WTC11 (cell line): ENCODE data around the gene SLC4A9.
"Not testable (repeated sequence)": the region's sequence is repeated elsewhere in the genome, so short reads cannot be mapped to it uniquely, and the experiment has no call there.

Experiments
- ATF2 ChIP-seq: sonication (generic); formaldehyde crosslinking; IDR thresholded peaks from 2 replicates; pipeline ENCODE4 v1.8.1; 2022; ENCODE audit warnings: low read depth, missing genetic modification reagents, borderline replicate concordance
- ATF6 ChIP-seq: sonication (generic); formaldehyde crosslinking; IDR thresholded peaks from 2 replicates; pipeline ENCODE4 v1.8.1; 2023; ENCODE audit warnings: mild to moderate bottlenecking, missing genetic modification reagents
- CTCF ChIP-seq: fragments of 200-600 bp; IDR thresholded peaks from 2 replicates; pipeline ENCODE4 v1.8.0; 2022; ENCODE audit warnings: antibody characterized with exemption
- FOXP4 ChIP-seq: sonication (generic); formaldehyde crosslinking; IDR thresholded peaks from 2 replicates; pipeline ENCODE4 v1.8.0; 2022; ENCODE audit warnings: mild to moderate bottlenecking, missing genetic modification reagents
- IRF1 ChIP-seq: sonication (generic); formaldehyde crosslinking; IDR thresholded peaks from 2 replicates; pipeline ENCODE4 v1.8.0; 2023; ENCODE audit warnings: missing genetic modification reagents
- MAX ChIP-seq: sonication (generic); formaldehyde crosslinking; IDR thresholded peaks from 2 replicates; pipeline ENCODE4 v1.8.0; 2022; ENCODE audit warnings: mild to moderate bottlenecking, missing genetic modification reagents
- MLX ChIP-seq: sonication (generic); formaldehyde crosslinking; IDR thresholded peaks from 2 replicates; pipeline ENCODE4 v1.8.1; 2023; ENCODE audit warnings: mild to moderate bottlenecking, missing genetic modification reagents, moderate library complexity
- NFYB ChIP-seq: sonication (generic); formaldehyde crosslinking; conservative IDR thresholded peaks from 2 replicates; pipeline ENCODE4 v1.8.0; 2022; ENCODE audit warnings: low read depth, missing genetic modification reagents
- NR2C2 ChIP-seq: sonication (generic); formaldehyde crosslinking; IDR thresholded peaks from 2 replicates; pipeline ENCODE4 v1.8.0; 2022; ENCODE audit warnings: mild to moderate bottlenecking, missing genetic modification reagents
- PRDM15 ChIP-seq: sonication (generic); formaldehyde crosslinking; IDR thresholded peaks from 2 replicates; pipeline ENCODE4 v1.8.0; 2022; ENCODE audit warnings: missing genetic modification reagents
- USF1 ChIP-seq: sonication (generic); formaldehyde crosslinking; IDR thresholded peaks from 2 replicates; pipeline ENCODE4 v1.8.0; 2022; ENCODE audit warnings: mild to moderate bottlenecking, missing genetic modification reagents

GRCh38 chr5:140343849-140344248, 16.1 kb upstream of the SLC4A9 start:
- TF ChIP-seq ATF2; MAX (CRISPR knock-in tag); CTCF; FOXP4 (CRISPR knock-in tag); NFYB (CRISPR knock-in tag); NR2C2 (CRISPR knock-in tag); IRF1 (CRISPR knock-in tag); MLX (CRISPR knock-in tag); USF1 (CRISPR knock-in tag); PRDM15 (CRISPR knock-in tag); ATF6 (CRISPR knock-in tag): not testable (repeated sequence)
